Left ventricle myocardium inferior (tissue), 1 donor: Measurements from ENCODE around the gene LAD1. TPM values are rescaled to one million over a fixed set of nuclear protein-coding genes. Genes with fewer than 3 reads are reported as not detected.

Source experiments
- DNase-seq: peaks from one replicate; pipeline ENCODE4 v3.0.0-alpha.2; 2020
- H3K27ac ChIP-seq: fragments of 200-600 bp; replicated peaks from 2 replicates; pipeline ENCODE4 v1.8.0; 2021
- H3K27me3 ChIP-seq: fragments of 200-600 bp; 2 replicates; pipeline ENCODE4 v1.8.0; 2021; ENCODE audit warnings: low read depth
- H3K36me3 ChIP-seq: fragments of 200-600 bp; 2 replicates; pipeline ENCODE4 v1.8.0; 2021
- H3K4me1 ChIP-seq: fragments of 200-600 bp; 2 replicates; pipeline ENCODE4 v1.8.0; 2021
- H3K4me3 ChIP-seq: fragments of 200-600 bp; 2 replicates; pipeline ENCODE4 v1.8.0; 2021; ENCODE audit warnings: mild to moderate bottlenecking, moderate library complexity
- H3K9me3 ChIP-seq: fragments of 200-600 bp; replicated peaks from 2 replicates; pipeline ENCODE4 v1.8.0; 2021
- CTCF ChIP-seq: fragments of 200-600 bp; IDR thresholded peaks from 2 replicates; pipeline ENCODE4 v1.8.0; 2021; ENCODE audit warnings: antibody characterized with exemption, mild to moderate bottlenecking, borderline replicate concordance
- intact Hi-C: fragments of 100-400 bp; cut with micrococcal nuclease; formaldehyde crosslinking; loops from one replicate; pipeline ENCODE4 v1.11.0; 2022
- total RNA-seq: library from RNA; stranded (reverse); fragmentation: NEBNext Ultra II Directional; extraction: Animal tissue kit (Norgen Biotek cat#: 25700); gene quantifications from one replicate; pipeline ENCODE4 v1.2.1, GENCODE V29; 2021
- donor health status: DM: no; HTN: yes; CAD: no; lungs with severe emphysema.

Gene LAD1
- total RNA-seq, 1 donor from 2014 or later: 2.0 TPM

- TF ChIP-seq CTCF: no peak
- no peak for DNase-seq
Observed at GRCh38 chr1:201393076-201393475, 6.0 kb downstream of the LAD1 start.

GRCh38 chr1:201391651-201392511 is 7.2 kb downstream of the LAD1 start:
- intact Hi-C loops: no loop called here
- DNase-seq: no peak

More at GRCh38 chr1:201393076-201393475, 6.0 kb downstream of the LAD1 start:
- no peak overlapping the region for H3K4me3 ChIP-seq
- H3K36me3 ChIP-seq: no peaks in the 10 kb centered on the region
- H3K4me1 ChIP-seq: no peaks in the 10 kb centered on the region
- H3K27ac ChIP-seq: no peak overlapping the region
- H3K27me3 ChIP-seq: peaks cover 2% of the 10 kb centered on the region
- no peaks in the 10 kb centered on the region for H3K9me3 ChIP-seq
- intact Hi-C loops: no loop called here

GRCh38 chr1:201391225-201391624 is 7.9 kb downstream of the LAD1 start:
- no peaks in the 10 kb centered on the region for H3K4me1 ChIP-seq
- H3K27me3 ChIP-seq: peaks cover 12% of the 10 kb centered on the region
- no peak for DNase-seq
- no peaks in the 10 kb centered on the region for H3K36me3 ChIP-seq
- TF ChIP-seq CTCF: no peak
- H3K9me3 ChIP-seq: no peaks in the 10 kb centered on the region
- intact Hi-C loops: no loop called here
- no peak overlapping the region for H3K27ac ChIP-seq
- no peak overlapping the region for H3K4me3 ChIP-seq

More at GRCh38 chr1:201391651-201392511, 7.2 kb downstream of the LAD1 start:
- no peak overlapping the region for H3K4me3 ChIP-seq
- no peaks in the 10 kb centered on the region for H3K4me1 ChIP-seq
- H3K9me3 ChIP-seq: no peaks in the 10 kb centered on the region
- H3K36me3 ChIP-seq: no peaks in the 10 kb centered on the region
- no peak overlapping the region for H3K27ac ChIP-seq
- TF ChIP-seq CTCF: no peak
- H3K27me3 ChIP-seq: peaks cover 7% of the 10 kb centered on the region

- Histone ChIP-seq H3K27me3 (peaks cover 29% of the 10 kb centered on the region), H3K27ac (no peak overlapping the region), H3K4me3 (no peak overlapping the region), H3K36me3 (no peaks in the 10 kb centered on the region), H3K9me3 (no peaks in the 10 kb centered on the region), H3K4me1 (peaks cover 10% of the 10 kb centered on the region)
- DNase-seq: no peak
- intact Hi-C loops: no loop called here
- no peak for TF ChIP-seq CTCF
Observed at GRCh38 chr1:201389051-201389450, 10.1 kb downstream of the LAD1 start.

GRCh38 chr1:201386208-201386607 is 12.9 kb downstream of the LAD1 start:
- Histone ChIP-seq H3K9me3 (no peaks in the 10 kb centered on the region), H3K36me3 (no peaks in the 10 kb centered on the region), H3K27ac (no peak overlapping the region), H3K4me1 (peaks cover 29% of the 10 kb centered on the region), H3K27me3 (peaks cover 29% of the 10 kb centered on the region), H3K4me3 (no peak overlapping the region)
- intact Hi-C loops: no loop called here
- TF ChIP-seq CTCF: no peak
- no peak for DNase-seq
